OCI-LY1 (cell line): ENCODE data around the gene RNH1.

Experiments
- EZH2 ChIP-seq: fragments of 200-600 bp; sonication (generic), shearing (Covaris generic); IDR thresholded peaks from 2 replicates; pipeline ENCODE4 v1.8.0; 2017; ENCODE audit warnings: borderline replicate concordance, mixed run types, mild to moderate bottlenecking, antibody characterized with exemption, low read length, moderate library complexity, mixed read lengths
- TF ChIP-seq, protein P1 (sequence below): fragments of 200-600 bp; sonication (generic), shearing (Covaris generic); IDR thresholded peaks from 2 replicates; pipeline ENCODE4 v1.5.1; 2017; ENCODE audit warnings: mild to moderate bottlenecking, antibody characterized with exemption, low read length, moderate library complexity, mixed read lengths

- no peak for TF ChIP-seq EZH2
- TF ChIP-seq, protein P1, sequence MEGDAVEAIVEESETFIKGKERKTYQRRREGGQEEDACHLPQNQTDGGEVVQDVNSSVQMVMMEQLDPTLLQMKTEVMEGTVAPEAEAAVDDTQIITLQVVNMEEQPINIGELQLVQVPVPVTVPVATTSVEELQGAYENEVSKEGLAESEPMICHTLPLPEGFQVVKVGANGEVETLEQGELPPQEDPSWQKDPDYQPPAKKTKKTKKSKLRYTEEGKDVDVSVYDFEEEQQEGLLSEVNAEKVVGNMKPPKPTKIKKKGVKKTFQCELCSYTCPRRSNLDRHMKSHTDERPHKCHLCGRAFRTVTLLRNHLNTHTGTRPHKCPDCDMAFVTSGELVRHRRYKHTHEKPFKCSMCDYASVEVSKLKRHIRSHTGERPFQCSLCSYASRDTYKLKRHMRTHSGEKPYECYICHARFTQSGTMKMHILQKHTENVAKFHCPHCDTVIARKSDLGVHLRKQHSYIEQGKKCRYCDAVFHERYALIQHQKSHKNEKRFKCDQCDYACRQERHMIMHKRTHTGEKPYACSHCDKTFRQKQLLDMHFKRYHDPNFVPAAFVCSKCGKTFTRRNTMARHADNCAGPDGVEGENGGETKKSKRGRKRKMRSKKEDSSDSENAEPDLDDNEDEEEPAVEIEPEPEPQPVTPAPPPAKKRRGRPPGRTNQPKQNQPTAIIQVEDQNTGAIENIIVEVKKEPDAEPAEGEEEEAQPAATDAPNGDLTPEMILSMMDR = no peak
Observed at GRCh38 chr11:476416-476815, 30.6 kb downstream of the RNH1 start.
